Hepatocyte (in vitro differentiated cells): ENCODE results near the gene ATOH8.

Experiments used
- CTCF ChIP-seq: fragments of 200-600 bp; sonication (generic); IDR thresholded peaks from 2 replicates; pipeline ENCODE4 v1.5.1; 2016; ENCODE audit warnings: antibody characterized with exemption, mild to moderate bottlenecking; ENCODE audit not compliant: poor library complexity
- EZH2 ChIP-seq: fragments of 200-600 bp; sonication (generic); IDR thresholded peaks from 2 replicates; pipeline ENCODE4 v1.6.1; 2016; ENCODE audit warnings: antibody characterized with exemption, mild to moderate bottlenecking, borderline replicate concordance

GRCh38 chr2:85748039-85748734 lies 5.6 kb upstream of the ATOH8 start:
- TF ChIP-seq CTCF (no peak), EZH2 (no peak)
